WERI-Rb-1 (cell line): ENCODE measurements around the gene CREB1.
"Not testable (repeated sequence)": the region's sequence is repeated elsewhere in the genome, so short reads cannot be mapped to it uniquely, and the experiment has no call there.

Experiments
- DNase-seq: peaks from one replicate; pipeline ENCODE4 v3.0.0-alpha.2; 2020
- H3K27ac ChIP-seq: fragments of 250-450 bp; sonication (Bioruptor Pico); 2 replicates; pipeline ENCODE4 v1.5.1; 2020; ENCODE audit warnings: mild to moderate bottlenecking, moderate library complexity
- H3K27me3 ChIP-seq: fragments of 250-450 bp; sonication (Bioruptor Pico); 2 replicates; pipeline ENCODE4 v1.5.1; 2021; ENCODE audit warnings: mild to moderate bottlenecking, low read depth, moderate library complexity; ENCODE audit not compliant: insufficient read depth, severe bottlenecking
- H3K36me3 ChIP-seq: fragments of 250-450 bp; sonication (Bioruptor Pico); 2 replicates; pipeline ENCODE4 v1.5.1; 2020; ENCODE audit warnings: mild to moderate bottlenecking, moderate library complexity
- H3K4me3 ChIP-seq: 2 replicates; pipeline ENCODE4 v1.5.1; 2011; ENCODE audit warnings: low read depth, mild to moderate bottlenecking, control low read depth, low read length
- H3K9me3 ChIP-seq: fragments of 250-450 bp; sonication (Bioruptor Pico); 2 replicates; pipeline ENCODE4 v1.5.1; 2021; ENCODE audit warnings: mild to moderate bottlenecking, moderate library complexity; ENCODE audit not compliant: severe bottlenecking
- TF ChIP-seq, protein P1 (sequence below): IDR thresholded peaks from 2 replicates; pipeline ENCODE4 v1.5.1; 2011; ENCODE audit warnings: low read depth, mild to moderate bottlenecking, control low read depth, inconsistent platforms, low read length

The CREB1 gene

DNA sequence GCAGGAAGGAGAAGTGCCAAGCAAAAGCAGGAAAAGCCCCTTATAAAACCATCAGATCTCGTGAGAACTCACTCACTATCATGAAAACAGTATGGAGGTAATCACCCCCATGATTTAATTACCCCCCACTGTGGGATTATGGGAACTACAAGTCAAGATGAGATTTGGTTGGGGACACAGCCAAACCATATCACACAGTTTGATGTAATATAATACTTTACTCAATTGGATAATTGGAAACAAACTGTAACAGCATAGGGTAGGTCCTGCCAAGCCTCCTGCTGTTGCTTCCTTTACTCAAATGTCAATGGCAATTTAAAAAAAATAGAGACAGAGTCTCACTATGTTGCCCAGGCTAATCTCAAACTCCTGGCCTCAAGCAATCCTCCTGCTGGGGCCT, 110.9 kb downstream of the CREB1 start:
- no peaks in the 10 kb centered on the region for H3K27me3 ChIP-seq
- no peak overlapping the region for H3K4me3 ChIP-seq
- no peaks in the 10 kb centered on the region for H3K36me3 ChIP-seq
- TF ChIP-seq, protein P1, sequence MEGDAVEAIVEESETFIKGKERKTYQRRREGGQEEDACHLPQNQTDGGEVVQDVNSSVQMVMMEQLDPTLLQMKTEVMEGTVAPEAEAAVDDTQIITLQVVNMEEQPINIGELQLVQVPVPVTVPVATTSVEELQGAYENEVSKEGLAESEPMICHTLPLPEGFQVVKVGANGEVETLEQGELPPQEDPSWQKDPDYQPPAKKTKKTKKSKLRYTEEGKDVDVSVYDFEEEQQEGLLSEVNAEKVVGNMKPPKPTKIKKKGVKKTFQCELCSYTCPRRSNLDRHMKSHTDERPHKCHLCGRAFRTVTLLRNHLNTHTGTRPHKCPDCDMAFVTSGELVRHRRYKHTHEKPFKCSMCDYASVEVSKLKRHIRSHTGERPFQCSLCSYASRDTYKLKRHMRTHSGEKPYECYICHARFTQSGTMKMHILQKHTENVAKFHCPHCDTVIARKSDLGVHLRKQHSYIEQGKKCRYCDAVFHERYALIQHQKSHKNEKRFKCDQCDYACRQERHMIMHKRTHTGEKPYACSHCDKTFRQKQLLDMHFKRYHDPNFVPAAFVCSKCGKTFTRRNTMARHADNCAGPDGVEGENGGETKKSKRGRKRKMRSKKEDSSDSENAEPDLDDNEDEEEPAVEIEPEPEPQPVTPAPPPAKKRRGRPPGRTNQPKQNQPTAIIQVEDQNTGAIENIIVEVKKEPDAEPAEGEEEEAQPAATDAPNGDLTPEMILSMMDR = no peak
- no peak overlapping the region for H3K27ac ChIP-seq
- no peak for DNase-seq
- no peaks in the 10 kb centered on the region for H3K9me3 ChIP-seq

DNA sequence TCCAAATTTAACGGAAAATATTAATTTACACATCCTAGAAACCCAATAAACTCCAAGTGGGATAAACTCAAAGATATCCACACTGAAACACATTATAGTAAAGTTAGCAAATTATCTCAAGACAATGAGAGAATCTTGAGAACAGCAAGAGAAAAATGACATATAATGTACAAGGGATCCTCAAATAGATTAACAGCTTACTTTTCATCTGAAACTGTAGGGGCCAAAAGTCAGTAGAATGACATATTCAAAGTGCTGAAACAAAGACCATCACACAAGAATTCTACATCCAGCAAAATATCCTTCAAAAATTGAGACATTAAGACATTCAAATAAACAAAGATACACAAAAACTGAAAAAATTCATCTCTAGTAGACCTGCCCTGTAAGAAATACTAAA, 114.1 kb downstream of the CREB1 start:
- no peaks in the 10 kb centered on the region for H3K27me3 ChIP-seq
- no peaks in the 10 kb centered on the region for H3K36me3 ChIP-seq
- TF ChIP-seq, protein P1 = no peak
- H3K4me3 ChIP-seq = no peak overlapping the region
- H3K9me3 ChIP-seq = no peaks in the 10 kb centered on the region
- DNase-seq = no peak
- H3K27ac ChIP-seq = no peak overlapping the region

DNA sequence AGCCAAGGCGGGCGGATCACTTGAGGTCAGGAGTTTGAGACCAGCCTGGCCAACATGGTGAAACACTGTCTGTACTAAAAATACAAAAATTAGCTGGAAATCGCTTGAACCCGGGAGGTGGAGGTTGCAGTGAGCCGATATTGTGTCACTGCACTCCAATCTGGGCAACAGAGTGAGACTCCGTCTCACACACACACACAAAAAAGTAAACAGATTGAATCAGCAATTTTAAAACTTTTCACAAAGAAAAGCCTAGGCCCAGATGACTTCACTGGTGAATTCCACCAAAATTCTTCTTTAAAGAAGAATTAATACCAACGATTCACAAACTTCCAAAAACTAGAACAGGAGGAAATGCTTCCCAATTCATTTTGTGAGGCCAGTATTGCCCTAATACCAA, 116.8 kb downstream of the CREB1 start:
- H3K36me3 ChIP-seq, DNase-seq, H3K27ac ChIP-seq, H3K27me3 ChIP-seq, H3K4me3 ChIP-seq, H3K9me3 ChIP-seq: not testable (repeated sequence)
